Mucosa of descending colon (tissue), 3 donors: ENCODE results near the gene DENND6A. TPM values are rescaled to one million over a fixed set of nuclear protein-coding genes. Genes with fewer than 3 reads are reported as not detected.

Experiments used
- ATAC-seq: fragments of 200-7000 bp; cut with Tn5 transposase; one replicate; pipeline ENCODE4 v1.9.1; 2020; ENCODE audit warnings: mild to moderate bottlenecking, moderate library complexity
- DNase-seq, 3 donors: peaks; one replicate each; pipeline ENCODE4 v3.0.0-alpha.2; 2020
- H3K36me3 ChIP-seq: fragments of 200-600 bp; one replicate; pipeline ENCODE4 v1.8.0; 2021; ENCODE audit warnings: low read depth, mild to moderate bottlenecking
- H3K4me1 ChIP-seq: fragments of 200-600 bp; one replicate; pipeline ENCODE4 v1.8.0; 2021; ENCODE audit warnings: low read depth, mild to moderate bottlenecking
- H3K4me3 ChIP-seq: fragments of 200-600 bp; one replicate; pipeline ENCODE4 v1.8.0; 2021; ENCODE audit warnings: mild to moderate bottlenecking
- H3K9me3 ChIP-seq: fragments of 200-600 bp; one replicate; pipeline ENCODE4 v1.8.0; 2021; ENCODE audit warnings: mild to moderate bottlenecking
- intact Hi-C, 2 donors: fragments of 100-400 bp; cut with DNase I in 1 of 2; cut with micrococcal nuclease in 1 of 2; formaldehyde crosslinking; loops; one replicate each; pipeline versions ENCODE4 v1.11.0 to v1.11.1; 2022; cut with DNase I, micrococcal nuclease
- total RNA-seq, 3 donors: library from RNA; stranded (reverse); fragmentation: NEBNext Ultra II Directional in 2 of 3; extraction: Animal tissue kit (Norgen Biotek cat#: 25700) in 2 of 3; gene quantifications; one replicate each; pipeline versions ENCODE4 v1.2.1 to v1.2.4, GENCODE V29; 2021 to 2023
- TF ChIP-seq, protein P1 (sequence below): fragments of 200-600 bp; IDR thresholded peaks from one replicate; pipeline ENCODE4 v1.8.0; 2022; ENCODE audit warnings: antibody characterized with exemption, mild to moderate bottlenecking
- donor health status: DM: no; HTN: no; CAD: no; lungs with moderate emphysema.
- donor health status: DM: no; HTN: no; CAD: no.
- donor health status: DM: no; HTN: yes; CAD: no.

Gene DENND6A
- total RNA-seq, 3 donors from 2014 or later, result 19.6 to 34.7 (median 20.4) TPM

DNA sequence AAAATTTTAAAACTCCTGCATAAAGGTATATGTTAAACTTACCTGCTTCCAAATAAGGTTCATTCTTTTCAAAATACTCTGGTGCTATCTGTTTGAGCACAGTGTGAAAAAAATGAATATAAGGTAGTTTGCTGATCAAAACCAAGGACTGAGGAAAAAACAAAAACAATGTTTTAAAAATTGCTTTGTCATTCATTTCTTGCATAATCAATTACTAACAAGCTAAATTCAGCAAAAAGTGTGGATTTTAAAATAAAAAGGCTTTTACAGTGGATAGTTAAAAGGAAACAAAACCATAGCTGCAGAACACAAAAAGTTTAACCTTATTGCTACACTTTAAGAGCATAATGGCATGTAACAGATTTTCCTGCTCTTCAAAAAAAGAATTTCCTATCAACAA is 31.5 kb downstream of the DENND6A start:
- Histone ChIP-seq H3K4me1 (no peaks in the 10 kb centered on the region), H3K4me3 (no peak overlapping the region), H3K9me3 (no peaks in the 10 kb centered on the region), H3K36me3 (no peaks in the 10 kb centered on the region)
- DNase-seq, result no peak
- intact Hi-C loops, result no loop called here
- TF ChIP-seq, protein P1, sequence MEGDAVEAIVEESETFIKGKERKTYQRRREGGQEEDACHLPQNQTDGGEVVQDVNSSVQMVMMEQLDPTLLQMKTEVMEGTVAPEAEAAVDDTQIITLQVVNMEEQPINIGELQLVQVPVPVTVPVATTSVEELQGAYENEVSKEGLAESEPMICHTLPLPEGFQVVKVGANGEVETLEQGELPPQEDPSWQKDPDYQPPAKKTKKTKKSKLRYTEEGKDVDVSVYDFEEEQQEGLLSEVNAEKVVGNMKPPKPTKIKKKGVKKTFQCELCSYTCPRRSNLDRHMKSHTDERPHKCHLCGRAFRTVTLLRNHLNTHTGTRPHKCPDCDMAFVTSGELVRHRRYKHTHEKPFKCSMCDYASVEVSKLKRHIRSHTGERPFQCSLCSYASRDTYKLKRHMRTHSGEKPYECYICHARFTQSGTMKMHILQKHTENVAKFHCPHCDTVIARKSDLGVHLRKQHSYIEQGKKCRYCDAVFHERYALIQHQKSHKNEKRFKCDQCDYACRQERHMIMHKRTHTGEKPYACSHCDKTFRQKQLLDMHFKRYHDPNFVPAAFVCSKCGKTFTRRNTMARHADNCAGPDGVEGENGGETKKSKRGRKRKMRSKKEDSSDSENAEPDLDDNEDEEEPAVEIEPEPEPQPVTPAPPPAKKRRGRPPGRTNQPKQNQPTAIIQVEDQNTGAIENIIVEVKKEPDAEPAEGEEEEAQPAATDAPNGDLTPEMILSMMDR, result no peak
- no peak for ATAC-seq

DNA sequence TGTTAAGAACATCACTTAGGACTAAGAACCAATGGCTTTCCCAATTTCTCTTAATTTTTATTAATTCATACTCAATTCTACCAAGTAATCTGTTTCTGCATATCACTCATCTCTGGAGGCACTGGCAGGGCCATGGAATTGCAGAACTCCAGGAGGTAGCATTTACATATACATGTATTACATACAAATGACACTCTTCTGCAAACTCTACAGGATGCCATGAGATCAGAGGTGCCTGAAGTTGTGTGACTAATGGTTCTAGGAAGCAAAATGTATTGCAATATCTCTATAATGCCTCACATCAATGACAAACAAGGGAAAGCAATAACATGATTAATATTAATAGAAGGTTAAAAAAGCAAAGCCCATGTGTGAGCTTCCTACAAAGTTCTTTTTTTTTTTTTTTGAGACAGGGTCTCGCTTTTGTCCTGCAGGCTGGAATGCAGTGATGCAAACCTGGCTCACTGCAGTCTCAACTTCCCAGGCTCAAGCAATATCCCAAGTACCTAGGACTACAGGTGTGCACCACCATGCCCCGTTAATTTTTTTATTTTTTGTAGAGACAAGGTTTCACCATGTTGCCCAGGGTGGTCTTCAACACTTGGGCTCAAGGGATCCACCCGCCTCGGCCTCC is 33.0 kb downstream of the DENND6A start:
- ATAC-seq (no peak), DNase-seq (no peak)
- no peaks in the 10 kb centered on the region for H3K36me3 ChIP-seq
- no peak overlapping the region for H3K4me3 ChIP-seq
- H3K9me3 ChIP-seq, result no peaks in the 10 kb centered on the region
- H3K4me1 ChIP-seq, result no peaks in the 10 kb centered on the region
- intact Hi-C loops, result no loop called here
- TF ChIP-seq, protein P1, result no peak

DNA sequence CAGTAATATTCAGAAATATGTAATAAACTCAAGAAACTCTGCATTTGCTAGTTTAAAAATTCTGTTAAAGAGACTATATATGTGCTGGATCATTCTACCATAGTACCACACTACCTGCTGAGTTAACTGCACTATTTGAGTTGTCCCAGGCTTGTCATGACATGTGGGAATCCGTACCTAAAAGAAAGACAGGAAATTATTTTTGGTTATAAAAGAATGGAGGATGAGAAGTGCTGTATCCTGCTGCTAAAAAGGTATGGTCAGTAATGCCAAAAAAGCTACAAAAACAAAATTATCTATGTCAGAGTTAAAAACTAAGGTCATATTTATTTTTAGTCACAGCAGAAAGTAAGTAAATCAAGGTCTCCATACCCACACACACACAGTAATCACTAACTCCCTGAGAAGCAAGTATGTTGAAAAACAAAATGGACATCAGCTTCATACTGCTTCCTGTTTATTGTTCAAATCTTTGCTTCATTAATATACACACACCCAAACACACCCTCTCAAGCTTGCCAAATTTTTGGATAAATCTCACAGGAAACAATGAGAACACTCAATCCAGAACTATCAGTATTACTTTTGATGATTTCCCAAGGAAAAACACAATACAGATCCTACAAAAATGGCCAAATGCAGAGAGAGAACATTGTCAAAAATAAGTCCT is 33.7 kb downstream of the DENND6A start:
- Histone ChIP-seq H3K4me3 (no peak overlapping the region), H3K36me3 (no peaks in the 10 kb centered on the region), H3K9me3 (no peaks in the 10 kb centered on the region), H3K4me1 (no peaks in the 10 kb centered on the region)
- ATAC-seq, result no peak
- intact Hi-C loops, result no loop called here
- TF ChIP-seq, protein P1, result no peak
- DNase-seq, result no peak

DNA sequence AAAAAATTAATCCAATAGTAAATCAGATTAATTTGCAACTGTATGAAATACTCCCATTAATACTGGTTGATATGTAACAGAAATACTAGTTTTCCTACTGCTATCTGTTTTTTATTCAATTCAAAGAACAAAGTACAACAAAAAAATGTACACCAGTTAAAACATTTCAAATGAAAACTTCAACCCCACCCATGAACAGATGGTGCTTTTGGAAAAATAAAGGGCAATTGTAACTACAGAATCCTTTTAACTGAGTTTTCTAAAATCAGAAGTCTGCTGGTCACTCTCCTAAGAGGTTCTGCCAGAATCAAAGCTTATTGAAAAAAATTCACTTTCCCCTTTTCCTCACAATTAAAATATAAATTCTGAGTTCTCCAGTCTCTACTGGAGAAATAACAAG is 34.3 kb downstream of the DENND6A start:
- DNase-seq (no peak), ATAC-seq (no peak)
- Histone ChIP-seq H3K4me3 (no peak overlapping the region), H3K36me3 (no peaks in the 10 kb centered on the region), H3K4me1 (no peaks in the 10 kb centered on the region), H3K9me3 (no peaks in the 10 kb centered on the region)
- intact Hi-C loops, result no loop called here
- TF ChIP-seq, protein P1, result no peak

DNA sequence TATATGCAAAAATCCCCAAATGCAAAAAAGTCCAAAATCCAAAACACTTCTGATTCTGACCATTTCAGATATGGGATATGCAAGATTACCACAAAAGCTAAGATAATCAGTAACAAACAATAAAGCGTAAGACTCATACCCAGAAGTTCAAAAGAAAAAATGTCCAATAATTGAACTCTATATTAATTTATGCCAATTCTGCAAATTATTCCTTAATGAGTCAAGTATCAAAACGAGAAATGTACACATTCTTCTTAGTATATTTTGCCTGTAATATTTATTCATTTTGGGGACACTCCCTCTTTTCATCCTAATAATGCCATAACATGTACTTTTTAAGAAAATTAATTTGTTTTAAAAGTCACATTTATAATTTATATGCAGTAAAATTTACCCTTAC is 37.1 kb downstream of the DENND6A start:
- Histone ChIP-seq H3K4me3 (no peak overlapping the region), H3K9me3 (no peaks in the 10 kb centered on the region), H3K4me1 (no peaks in the 10 kb centered on the region), H3K36me3 (no peaks in the 10 kb centered on the region)
- no peak for DNase-seq
- intact Hi-C loops, result no loop called here
- TF ChIP-seq, protein P1, result no peak
- no peak for ATAC-seq
